GM19351 (cell line): ENCODE results near the gene PTPRD.

Experiments used
- ATAC-seq: cut with Tn5 transposase; IDR thresholded peaks from one replicate; pipeline ENCODE4 v1.9.1; 2021; ENCODE audit warnings: mild to moderate bottlenecking, moderate library complexity; ENCODE audit not compliant: unreplicated experiment

Gene PTPRD

DNA sequence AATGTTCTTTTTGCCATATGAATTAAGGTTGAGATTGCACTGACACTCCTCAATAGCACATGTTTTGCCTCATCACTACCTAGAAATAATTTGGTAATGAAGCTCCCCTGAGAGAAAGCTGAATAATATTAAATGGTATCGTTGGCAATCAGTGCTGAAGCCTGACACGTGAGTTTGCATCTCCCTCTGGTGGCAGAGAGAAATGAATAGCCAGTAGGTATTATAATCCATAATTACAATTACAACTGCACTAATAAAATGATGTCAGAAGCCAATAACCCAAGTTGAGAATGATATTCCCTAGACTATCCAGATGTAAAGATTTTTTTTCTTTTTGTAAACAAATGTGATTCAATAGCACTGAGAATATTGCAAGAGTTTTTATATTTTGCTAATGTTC is 700.3 kb downstream of the PTPRD start:
- ATAC-seq = no peak

DNA sequence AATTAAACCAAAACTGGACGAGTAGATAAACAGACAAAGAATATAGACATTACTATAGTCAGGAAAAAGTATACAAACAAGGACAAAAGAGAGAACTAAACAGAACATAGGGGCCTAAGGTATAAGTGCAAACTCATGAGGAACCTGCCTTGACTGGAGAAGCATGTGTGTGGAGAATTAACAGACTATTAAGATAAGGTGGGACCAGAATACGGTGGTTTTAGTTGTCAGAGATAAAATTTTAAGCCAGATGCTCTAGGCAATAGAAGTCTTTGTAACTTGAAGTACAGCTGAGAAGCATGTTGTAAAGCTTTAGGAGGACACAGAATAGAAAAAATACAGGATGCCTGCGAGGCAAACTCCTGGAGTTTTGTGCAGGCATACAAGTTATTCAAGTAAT is 707.1 kb downstream of the PTPRD start:
- ATAC-seq = no peak

DNA sequence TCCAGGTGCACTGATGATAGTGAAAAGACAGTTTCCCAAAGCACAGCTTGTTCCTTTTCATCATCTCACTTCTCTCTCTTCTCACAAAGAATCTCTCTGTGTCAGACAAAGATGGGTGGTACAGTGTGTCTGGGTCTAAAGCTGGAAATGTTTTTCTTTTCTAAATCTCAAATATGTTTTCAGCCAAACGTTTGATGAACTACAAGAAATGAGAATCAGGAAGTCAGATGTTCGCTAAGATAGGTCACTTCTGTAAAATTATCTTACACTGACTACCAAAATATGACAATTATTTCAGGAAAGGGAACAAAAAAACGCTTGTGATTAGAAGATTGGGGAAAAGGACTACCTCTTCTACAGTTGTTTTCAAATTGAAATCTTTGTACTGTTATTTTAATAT is 708.8 kb downstream of the PTPRD start:
- no peak for ATAC-seq

DNA sequence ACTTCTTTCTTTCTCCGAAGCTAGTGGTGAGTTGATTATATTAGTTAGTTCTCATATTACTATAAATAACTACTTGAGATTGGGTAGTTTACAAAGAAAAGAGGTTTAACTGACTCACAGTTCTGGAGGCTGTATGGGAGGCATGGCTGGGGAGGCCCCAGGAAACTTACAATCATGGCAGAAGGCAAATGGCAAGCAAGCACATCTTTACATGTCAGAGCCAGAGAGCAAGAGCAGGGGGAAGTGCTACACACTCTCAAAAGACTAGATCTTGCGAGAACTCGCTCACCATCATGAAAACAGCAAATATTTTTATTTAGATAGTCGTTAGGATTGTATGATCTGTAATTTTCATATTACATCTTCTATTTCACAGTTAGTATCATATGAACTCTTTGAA is 711.2 kb downstream of the PTPRD start:
- no peak for ATAC-seq

DNA sequence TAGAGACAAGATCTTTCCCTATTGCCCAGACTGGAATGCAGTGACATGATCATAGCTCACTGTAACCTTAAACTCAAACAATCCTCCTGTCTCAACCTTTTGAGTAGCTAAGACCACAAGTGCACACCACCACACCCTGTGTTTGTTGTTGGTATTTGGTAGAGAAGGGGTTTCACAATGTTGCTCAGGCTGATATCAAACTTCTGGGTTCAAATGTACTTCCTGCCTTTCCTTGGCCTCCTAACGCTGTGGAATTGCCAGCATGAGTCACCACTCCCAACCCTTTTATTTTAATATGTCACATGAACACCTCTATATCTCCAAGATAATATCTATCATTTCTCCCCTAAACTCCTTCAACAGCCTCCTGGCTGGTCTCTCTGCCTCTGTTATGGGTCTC is 719.0 kb downstream of the PTPRD start:
- ATAC-seq = no peak

DNA sequence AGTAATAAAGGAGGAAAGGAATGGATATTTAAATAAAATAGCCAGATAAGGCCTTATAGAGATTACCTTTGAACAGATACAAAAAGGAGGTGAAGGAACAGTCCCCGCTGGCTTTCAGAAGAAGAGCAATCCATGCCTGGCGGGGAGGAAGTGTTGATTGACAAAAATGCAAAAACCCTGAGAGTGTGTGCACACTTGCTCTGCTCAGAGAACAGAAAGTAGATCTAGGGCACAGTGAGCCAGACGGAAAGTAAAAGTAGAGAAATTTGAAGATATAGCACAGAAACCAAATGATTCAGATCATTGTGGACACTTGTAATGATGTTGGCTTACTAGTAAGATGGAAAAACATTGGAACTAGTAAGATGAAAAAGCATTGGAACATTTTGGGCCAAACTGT is 720.6 kb downstream of the PTPRD start:
- ATAC-seq = peak; percentile 52

DNA sequence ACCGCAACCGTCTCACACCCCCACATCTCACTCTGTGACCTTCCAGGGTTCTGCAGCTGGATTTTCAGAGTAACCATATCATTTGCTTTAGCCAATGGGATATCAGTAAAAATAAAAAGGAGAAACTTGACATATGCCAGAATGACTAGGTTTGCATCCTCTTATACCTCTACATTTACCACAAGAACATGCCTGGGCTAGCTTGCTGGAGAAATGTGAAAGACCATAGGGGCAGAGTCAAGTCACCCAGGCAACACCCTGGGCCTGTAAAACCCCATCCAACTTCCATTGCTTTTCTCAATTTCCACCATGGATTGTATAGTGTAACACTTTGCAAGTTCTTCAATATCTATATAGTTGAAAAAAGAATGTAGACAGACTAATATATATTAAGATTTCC is 731.1 kb downstream of the PTPRD start:
- no peak for ATAC-seq

DNA sequence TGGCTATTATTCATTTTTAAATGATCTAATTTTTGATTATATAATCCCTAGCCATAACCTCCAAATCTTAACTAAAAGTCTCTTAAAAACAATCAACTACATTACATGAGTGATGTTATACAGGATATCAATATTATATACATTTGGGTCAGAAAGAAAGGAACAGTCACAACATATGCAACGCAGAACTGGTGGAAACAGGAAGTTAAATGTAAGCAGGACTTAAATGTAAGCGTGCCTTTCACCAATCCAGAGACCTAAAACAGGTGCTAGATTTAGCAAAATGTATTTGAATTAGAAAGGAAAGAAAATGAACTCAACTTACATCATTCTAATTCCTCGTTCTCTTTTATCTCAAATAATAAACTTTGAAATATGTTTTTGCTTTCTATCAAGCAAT is 738.5 kb downstream of the PTPRD start:
- no peak for ATAC-seq

DNA sequence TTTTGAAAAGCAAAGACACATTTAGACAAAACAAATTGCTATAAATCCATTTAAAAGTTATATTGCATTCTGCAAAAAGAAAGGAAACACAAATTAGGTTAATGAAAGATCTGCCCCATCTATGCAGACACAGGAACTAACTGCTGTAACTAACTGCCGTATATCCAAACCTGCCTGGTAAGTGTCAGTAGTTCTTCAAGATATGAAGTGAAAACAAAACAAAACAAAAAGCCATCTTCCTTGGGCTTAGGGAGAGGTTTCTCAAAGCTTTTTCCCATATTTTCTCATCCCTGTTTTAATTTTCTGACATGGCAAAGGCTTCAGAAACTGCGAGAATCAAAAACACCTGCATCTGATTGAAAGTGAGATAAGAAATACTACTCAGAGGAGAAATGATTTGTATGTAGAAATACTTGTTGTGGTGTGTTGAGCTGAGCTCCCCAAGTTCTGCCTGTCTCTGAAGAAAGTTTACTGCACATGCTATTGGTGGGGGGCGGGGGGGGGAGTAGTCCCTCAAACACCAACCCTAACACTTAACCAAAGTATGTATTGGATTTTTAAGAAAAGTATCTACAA is 750.5 kb downstream of the PTPRD start:
- no peak for ATAC-seq

DNA sequence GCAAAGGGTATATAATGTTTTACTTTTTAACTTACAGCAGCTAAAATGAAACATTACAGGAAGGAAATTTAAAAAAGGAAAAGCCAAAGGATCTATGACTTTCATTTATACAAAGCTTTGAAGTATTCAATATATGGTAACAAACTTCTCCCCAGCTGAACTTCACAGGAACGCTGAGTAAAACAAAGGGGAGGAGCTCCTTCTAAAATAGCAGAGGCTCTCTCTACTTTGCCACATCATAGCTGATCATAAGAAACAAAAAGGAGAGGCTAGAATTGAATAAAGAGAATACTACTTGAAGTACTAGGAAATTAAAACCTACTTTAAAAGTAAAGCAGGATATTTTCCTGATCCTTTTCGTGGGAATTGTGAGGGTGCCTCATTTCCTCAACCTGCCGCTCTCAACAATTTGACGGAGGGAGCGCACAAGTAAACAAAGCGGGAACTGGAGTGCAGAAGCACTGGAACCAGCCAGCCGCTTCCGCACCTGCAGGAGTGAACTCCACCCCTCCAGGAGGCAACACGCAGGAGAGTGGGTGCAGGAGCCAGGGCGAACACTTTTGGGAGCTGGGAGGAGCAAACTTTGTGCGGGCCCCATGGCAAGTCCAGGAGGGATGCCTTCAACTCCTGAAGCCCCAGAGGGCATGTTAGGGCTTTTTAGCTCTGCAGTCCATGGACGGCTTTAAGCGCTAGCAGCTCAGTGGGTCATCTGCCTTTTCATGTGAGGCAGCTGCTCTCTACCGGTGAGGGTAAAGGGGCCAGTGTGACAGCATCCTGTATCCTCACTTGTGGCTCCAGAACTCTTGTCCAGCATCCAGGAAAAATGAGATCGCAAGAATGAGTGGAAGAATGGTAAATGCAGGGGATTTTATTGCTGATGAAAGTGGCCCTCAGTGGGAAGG is 757.4 kb downstream of the PTPRD start:
- ATAC-seq = no peak

DNA sequence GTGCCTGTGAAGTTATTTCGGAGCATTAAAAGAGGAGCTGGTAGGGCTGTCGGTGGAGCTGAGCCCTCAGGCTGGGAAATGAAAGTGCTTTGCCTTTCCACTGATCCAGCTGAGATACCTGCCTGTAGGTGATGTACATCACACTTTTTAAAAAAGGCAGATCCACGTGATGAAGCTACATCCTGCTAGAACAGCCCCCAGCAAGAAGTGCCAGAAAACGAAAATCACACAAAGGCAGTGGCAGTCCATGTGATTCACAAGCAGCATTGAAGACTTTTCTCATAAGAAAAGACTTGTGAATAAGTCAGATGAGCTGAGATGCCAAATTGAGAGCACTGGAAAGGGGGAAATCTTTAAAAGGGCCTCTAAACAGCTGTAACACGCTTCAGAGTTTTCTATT is 765.1 kb downstream of the PTPRD start:
- ATAC-seq = no peak

DNA sequence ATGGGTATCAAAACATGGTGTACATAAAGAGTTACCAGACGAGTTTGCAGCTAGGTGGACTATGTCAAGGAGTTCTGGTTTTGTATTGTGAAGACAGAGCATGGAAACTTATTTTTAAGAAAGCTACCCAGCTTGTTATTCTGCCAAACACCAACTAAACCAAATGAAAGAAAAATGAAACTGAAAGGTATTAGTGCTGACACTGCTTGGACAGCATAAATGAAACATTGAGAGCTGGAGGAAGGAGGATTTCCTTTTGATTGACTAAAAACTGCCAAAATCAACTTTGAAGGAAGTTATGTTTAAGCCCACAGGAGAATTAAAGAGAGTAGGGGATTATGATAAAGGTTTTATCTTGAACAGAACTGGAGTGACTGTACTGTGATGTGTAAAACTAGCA is 766.2 kb downstream of the PTPRD start:
- ATAC-seq = peak; percentile 87

DNA sequence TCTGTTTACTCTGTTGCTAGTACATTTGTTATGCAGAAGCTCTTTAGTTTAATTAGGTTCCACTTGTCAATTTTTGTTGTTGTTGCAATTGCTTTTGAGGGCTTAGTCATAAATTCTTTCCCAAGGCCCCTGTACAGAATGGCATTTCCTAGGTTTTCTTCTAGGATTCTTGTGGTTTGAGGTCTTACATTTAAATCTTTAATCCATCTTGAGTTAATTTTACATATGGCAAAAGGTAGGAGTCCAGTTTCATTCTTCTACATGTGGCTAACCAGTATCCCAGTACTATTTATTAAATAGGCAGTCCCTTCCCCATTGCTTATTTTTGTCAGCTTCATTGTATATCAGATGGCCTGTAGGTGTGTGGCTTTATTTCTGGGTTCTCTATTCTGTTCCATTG is 792.4 kb downstream of the PTPRD start:
- ATAC-seq = no peak

DNA sequence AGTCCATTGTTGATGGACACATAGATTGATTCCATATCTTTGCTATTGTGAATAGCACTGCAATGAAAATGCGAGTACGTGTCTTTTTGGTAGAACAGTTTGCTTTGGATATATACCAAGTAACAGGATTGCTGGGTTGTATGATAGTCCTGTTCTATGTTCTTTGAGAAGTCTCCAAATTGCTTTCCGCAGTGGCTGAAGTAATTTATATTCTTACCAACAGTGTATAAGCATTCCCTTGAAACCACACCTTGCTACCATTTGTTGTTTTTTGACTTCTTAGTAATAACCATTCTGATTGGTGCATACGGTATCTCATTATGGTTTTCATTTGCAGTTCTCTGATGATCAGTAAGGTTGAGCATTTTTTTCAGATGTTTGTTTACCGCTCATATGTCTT is 792.9 kb downstream of the PTPRD start:
- no peak for ATAC-seq

DNA sequence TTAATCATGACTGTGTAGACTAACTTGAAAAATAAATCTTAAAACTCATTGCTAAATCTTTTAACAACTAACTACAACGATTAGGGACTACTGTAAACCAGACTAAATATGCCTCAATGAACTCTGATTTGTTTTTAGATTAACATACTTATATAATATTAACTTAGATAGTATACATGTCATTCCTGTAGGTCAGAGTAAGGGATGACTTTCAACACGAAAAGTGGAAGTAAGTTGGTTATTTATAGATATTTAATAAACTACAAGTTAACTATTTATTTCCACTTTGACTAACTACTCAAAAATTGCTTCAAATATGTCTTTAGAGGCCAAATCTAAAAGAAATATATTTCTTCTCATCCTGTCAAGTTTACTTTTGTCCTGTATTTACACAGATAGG is 795.6 kb downstream of the PTPRD start:
- no peak for ATAC-seq

DNA sequence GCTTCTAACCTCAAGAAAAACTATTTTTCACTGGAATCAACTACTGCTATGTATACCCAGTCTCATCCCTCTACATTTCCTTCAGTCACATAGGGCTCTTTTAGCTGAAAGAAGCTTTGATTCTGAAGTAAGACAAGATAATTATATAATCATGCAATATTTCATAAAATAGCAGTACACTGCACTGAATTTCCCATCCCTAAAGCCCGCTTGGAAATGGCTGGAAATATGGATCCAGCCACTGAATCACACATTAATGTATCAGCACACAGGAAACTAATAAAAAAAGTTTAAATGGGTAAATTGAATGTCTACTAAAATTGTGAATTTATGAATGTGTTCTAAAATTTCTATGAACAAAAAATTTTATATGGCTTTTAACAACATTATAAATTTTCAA is 808.7 kb downstream of the PTPRD start:
- no peak for ATAC-seq

DNA sequence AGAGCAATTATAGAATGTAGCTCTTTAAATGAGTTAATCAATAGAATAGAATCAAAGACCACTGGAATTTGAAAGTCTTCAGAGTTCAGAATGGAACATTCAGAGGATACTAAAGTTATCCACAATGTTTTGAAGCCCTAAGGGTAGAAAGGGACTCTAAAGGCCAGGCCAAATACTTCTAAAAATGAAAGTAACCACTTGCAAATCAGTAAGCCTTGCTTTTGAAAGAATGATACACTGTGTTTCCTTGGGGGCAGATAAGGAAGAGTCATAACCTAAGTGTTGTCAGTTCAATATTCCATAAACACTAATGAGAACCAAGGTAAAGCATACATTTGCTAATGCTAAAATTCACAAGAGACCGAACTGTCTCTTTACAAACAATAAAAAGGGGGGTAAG is 813.5 kb downstream of the PTPRD start:
- no peak for ATAC-seq

DNA sequence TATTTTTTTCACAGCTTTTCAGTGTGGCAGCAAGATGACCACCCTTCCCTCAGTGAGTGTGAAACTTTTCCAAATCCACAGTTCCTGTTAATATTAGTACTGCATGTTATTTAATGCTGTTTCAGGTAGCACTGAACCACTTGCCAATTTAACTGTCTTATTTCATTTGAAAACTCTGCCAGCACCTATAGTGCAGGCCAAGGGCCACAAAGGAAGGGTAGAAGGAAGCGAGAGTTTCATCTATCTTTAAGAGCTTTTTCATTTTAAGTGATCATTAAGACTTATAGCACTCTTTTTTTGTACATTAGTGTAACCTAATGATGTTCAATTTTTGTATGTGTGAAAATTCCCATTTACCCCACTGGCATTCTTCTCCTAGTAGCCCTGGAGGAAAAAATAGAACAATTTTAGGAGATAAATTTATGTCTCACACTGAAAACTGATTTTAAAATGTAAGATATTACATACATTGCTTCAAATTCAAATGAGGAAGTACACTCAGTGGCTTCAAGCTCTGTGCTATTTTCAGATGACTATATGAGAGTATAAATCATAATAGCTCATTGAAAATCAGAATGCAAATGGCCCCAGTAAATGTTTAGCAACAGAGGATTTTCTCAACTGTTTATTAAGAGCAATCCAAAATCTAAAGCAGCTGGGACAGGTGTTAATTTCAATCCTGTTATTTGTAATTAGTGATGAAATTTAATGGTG is 820.5 kb downstream of the PTPRD start:
- ATAC-seq = peak; percentile 38

DNA sequence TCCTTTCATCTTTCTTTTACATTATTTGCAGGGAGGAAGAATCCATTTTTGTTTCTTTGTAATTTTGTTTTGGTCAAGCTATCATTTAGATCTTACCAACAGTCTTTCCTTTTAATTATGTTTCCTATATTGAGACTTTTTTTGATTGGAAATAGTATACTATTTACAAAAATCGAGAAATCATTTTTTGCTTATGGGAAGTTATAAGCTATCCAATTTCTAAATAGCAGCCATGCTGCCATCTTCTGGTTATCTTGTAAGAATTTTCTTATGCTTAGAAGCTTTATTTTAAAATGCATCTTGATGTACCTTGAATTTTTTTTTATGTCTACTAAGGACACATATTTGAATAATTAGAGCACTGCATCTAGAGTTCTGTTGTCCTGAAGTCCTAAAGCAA is 821.2 kb downstream of the PTPRD start:
- ATAC-seq = no peak

DNA sequence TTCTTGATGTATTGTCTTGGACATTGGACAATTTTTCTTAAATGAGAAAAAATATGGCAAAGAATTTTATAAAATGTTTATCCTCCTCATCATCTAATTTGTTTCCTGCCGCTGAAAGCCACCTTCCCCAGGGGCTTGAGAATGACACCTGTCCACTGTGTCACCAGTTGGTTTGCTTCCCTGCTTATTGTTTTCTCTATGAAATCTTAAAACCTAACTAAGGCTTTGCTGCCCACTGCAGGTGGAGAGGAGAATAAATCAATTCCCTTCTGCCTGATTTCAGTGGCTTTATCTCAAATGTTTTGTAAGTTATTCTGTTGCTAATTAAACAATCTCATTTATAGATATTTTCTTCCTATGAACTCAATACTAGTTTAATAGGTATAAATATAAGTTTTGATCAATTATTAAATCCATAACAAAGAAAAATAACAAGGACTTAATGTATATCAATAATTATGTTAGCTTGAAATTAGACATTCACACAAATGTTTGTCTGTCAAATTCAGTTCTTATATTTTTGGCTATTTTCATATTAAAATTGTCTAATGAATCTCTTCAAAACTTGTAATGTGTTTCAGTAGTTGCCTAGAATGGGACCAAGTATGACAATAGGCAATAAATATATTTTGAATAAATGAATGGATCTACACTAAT is 822.5 kb downstream of the PTPRD start:
- ATAC-seq = peak; percentile 71

DNA sequence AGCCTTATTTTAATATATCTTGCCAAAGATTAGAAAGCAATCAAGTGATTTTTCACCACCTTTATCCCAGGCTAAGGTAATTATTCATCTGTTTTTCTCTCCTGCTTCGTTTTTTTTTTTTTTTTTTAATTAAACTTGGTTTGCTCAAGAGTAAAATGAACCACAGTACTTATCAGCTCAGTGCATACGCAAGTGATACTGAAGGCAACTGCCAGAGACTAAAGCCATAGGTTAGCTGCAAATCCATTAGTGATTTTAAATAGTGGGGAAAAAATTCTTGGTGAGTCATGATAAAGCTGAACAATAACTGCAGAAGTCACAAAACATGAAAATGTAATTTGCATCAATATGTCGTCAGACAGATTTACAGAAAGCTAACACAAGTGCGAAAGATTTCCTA is 829.1 kb downstream of the PTPRD start:
- ATAC-seq = no peak

DNA sequence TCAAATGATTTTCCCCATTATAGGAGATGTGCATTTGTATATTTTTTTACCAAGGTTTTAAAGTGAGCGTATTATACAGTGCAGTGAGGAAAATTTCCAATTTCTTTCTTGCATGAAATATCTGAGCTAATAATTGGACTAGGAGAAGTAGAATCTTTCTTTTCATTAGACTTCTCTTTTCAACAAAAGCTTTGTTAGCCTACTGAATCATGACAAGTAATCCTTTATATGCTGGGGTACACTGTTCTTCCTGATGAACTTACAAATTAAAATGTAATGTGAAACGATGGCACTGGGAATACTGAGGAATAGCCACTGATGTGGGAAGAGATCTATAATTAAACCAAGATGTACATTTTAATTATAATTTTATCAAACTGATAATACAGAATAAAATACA is 829.6 kb downstream of the PTPRD start:
- no peak for ATAC-seq
